HG03457 (cell line): ENCODE measurements around the gene GRAP.

Experiments used
- ATAC-seq: cut with Tn5 transposase; IDR thresholded peaks from one replicate; pipeline ENCODE4 v1.9.1; 2021; ENCODE audit warnings: moderate number of reproducible peaks; ENCODE audit not compliant: unreplicated experiment

Gene GRAP

DNA sequence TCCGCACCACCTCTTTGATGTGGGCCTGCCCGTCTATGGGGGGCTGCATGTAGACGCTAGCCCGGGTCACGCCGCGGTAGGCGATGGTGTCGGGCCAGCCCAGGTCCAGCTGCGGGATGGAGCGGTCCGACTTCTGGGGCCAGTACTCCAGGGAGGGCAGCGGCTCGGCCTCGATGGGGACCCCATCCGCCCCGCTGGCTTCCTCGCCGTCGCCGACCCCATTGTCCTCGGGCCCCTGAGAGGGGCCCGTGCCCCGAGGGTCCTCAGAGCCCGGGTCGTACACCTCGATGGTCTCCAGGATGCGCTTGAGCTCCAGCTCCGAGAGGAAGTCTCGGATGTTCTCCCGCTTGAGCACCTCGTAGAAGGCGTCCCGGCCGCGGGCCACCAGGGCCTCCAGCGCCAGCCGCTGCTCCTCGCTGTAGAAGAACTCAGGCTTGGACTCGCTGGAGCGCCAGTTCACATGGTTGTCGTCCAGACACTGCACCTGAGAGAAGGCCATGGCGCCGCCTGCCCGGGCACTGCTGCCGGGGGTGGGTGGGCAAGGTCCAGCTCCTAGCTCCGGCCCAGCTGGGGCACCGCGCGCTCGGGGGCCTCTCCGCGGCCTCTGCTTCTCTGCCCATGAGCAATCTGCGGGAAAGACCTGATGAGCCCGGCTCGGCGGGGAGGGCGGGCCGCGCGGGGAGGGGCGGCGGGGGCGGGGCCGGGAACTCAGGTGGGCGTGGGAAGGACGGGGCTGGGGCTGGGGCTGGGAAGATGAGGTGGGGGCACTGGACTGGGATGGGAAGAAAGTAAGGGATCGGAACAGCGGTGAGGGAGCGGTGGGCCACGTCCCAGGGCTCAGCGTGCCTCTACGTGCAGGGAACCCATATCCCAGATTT is 43.0 kb downstream of the GRAP start:
- no peak for ATAC-seq

DNA sequence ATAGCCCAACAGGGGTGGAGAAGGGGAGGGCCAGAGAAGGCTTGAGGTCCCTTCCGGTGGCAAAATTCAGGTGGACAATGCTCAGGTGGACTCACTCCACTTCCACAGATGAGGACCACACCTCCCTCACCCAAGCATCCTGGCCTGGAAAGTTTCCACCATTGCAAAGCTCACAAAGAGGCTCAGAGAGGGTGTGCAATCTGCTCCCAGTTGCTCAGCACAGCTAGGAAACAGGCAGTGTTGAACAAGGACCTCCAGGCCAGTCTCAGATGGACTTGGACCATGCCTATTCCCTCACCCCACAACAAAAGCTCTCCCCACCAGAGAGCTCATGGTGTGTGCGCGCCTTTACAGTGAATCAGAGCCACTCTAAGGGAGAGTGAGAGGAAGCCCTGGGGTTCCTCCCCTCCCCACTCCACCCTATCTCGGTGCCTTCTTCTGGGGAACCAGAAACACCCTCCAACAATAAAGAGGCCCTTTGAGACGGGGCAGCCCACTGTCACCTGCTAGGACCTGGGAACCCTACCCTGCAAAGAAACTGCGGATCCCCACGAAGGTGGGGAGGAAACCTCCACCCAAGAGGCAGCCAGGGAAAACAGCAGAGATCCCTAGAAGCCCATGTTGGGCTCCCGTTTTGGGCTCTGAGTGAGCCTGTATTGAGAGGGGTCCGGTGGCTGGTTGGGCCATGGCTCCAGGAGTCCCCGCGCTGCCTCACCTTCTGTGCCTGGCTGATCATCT is 43.8 kb downstream of the GRAP start:
- ATAC-seq, result no peak

DNA sequence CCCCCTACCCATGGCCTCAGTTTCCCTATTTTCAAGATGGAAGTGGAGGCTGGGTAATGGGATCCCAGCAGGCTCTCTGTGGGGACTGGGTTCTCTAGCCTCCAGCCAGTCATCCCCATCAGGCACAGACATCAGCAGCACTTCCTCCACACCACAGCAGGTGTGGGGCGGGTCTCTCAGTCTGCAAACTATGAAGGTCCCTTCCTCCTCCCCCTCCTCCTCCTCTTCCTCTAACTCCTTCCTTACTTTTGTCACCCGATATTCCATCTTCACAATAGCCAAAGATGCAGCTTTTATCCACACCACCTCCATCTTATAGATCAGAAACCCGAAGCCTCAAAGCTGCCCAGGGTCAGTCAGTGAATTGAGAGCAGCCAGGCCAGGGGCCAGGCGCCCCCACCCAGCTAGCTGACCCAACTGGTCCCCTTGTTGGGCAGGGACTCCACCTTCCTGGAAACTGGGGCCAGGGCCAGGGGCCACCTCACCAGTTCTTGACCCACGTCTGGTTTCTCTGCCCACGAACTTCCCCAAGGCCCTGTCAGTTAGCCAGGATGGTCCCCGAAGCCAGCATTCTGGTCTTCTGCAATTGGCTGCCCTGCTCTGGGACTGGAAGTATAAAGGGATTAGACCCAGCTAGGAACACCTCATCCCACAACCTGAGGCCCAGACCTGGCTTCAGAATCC is 44.7 kb downstream of the GRAP start:
- no peak for ATAC-seq

DNA sequence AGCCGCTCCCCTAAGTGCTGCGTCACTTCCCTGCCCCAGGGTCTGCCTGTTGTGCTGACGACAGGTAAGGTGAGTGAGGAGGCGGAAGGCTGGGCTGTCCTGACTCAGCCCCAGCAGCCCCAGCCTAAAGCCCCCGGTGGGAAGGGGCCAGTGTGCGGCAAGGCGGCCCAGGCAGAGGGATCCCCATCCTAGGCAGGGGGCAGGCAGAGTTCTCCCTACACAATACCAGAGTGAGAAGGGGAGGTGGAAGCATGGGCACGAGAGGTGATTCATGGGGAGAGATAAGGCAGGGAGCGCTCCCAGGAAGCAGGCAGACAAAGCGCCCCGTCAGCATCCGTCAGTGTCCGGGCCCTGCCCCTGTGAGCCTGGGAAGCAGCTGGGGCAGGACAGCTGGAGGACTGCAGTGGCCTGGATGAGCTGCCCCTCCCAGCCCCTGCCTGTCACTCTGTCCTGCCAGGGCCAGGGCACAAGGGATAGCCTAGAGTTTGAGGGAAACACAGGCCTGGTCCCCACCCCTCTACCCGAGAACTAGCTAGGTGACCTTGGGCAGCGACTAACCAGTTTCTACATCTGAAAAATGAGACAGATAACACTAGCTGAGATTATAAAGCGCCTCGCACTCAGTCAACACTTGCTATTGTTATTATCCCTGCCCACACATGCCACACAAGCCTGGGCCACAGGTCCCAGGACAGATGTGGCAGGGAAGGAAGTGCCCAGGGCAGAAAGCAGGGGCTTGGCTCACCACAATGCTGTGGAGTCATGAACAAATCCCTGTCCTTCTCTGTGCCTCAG is 46.0 kb downstream of the GRAP start:
- no peak for ATAC-seq

DNA sequence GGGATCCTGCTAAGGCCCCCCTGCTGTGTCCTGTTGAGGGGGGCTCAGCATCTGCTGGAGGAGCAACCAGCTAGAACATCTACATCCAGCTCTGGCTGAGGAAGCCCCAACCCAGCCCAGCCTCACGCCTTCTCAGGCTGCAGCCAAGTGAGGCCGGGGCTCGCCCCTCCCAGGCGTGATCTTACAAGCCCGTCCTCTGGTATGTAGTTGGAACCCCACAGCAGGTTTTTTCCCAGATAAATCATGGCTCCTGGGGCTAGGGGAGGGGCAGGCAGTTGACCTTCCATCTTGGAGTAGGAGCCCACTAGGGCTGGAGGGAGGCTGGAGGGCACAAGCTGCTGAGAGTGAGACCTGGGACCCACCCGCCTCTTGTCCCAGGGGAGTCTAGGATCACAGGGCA is 46.8 kb downstream of the GRAP start:
- no peak for ATAC-seq

DNA sequence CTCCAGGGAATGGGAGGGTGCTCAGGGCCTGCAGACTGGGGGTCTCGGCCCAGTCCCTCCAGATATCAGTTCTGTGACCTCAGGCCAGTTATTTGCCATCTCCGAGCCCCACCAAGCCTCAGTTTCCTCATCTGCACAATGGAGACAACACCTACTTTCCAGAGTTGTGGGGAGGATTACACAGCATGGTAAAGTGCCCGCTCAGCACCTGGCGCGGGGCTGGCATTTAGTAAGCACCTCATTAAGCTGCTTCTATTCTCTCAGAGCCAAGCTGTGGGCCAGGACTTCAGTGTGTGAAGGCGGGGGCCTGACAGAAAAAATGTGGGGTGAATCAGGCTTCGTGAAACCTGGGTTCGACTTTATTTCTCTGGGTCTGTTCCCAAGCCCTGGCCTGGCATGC is 47.4 kb downstream of the GRAP start:
- ATAC-seq, result no peak

DNA sequence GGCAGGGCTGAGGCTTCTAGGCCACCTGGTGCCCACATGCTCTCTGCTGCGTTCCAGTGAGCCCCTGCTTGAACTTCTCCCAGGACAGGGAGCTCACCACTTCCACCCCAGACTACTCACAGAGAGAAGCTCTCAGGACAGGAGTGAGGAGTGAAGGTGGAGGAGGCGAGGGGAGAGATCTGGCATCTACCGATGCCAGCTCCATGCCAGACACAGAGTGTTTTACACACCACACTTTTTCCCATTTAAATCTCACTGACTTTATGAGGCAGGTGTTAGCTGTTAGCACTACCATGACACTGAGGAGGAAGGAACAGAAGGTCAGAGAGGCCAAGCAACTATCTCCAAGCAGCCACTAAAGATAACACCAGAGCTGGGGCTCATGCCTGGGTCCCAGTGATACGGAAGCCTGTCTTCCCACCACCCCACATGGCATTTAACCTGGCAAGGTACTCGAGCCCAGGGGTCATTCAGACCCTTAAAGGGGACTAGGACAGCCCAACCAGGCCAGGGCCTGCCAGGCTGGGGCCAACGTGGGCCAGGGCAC is 49.0 kb downstream of the GRAP start:
- ATAC-seq, result no peak

DNA sequence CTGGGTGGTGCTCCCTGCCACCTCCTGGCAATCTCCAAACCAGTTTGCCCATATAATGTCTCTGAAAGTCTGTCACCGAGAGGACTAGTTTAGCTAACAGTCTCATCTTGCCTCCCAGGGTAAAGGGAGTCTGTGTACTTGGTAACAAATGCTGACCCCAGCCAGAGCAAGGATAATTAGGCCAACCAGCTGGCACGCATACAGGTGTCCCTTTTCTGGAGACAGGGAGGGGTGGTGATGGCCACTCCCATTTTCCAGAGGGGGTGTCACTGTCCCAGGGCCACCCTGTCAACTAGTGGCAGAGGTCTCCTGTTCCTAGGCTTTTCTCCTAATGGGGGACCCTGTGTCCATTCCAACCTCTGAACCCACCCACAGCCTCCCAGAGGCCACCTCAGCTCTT is 50.3 kb downstream of the GRAP start:
- no peak for ATAC-seq

DNA sequence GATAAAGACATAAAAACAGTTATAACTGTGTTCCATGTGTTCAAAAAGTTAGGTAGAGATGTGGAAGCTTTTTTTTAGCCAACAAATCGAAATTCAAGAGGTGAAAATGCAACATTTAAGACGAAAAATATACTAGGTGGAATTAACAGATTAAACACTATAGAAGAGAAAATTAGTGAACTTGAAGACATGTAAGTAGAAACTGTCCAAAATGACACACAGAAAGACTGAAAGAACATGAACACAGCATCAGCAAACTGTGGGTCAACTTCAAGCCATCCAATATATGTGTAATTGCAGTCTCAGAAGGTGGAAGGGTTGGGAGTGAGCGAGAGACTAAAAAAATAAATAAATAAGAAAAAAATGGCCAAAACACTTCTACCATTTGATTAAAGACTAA is 51.5 kb downstream of the GRAP start:
- no peak for ATAC-seq

DNA sequence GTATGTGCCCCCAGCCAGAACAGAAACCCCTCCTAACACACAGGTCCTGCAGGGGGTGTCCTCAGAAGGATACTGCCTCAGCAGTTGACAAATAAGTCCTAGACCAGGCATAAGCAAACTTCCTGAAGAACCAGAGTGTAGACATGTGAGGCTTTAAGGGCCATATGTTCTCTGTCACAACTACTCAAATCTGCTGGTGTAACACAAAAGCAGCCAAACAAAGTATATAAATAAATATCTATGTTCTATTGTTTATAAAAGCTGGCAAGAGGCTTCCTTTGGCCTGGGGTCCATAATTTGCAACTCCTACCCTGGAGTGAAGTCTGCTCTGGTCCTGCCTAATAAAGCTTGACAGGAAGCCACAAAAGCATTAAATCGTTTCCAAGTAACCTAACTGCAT is 52.1 kb downstream of the GRAP start:
- ATAC-seq, result no peak

DNA sequence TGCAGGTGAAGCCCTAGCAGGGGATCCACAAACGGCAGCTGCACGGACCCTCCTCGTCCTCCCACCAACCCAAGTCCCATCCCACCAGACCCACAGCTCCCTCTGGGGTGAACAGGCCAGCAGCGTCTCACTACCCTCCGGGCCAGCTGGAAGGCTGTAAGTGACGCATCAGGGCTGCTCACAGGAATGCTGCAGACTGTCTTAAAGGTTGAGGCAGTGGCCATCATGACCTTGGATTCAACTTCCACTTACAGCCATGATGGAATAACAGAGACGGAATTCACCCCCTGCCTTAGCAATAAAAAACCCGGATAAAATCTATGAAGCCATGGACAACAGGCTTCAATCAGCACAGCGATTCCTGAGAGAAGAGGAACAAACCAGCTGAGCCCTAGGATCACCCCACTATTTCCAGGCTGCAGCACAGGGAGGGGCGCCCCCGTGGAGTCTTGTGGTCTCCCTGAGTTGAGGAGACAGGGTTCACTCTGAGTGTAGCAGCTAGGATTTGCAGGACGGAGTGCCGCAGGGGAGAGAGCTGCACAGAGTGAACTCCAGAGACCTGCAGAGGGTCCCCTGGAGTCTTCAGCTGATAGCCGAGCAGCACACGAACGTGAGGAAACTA is 52.7 kb downstream of the GRAP start:
- no peak for ATAC-seq

DNA sequence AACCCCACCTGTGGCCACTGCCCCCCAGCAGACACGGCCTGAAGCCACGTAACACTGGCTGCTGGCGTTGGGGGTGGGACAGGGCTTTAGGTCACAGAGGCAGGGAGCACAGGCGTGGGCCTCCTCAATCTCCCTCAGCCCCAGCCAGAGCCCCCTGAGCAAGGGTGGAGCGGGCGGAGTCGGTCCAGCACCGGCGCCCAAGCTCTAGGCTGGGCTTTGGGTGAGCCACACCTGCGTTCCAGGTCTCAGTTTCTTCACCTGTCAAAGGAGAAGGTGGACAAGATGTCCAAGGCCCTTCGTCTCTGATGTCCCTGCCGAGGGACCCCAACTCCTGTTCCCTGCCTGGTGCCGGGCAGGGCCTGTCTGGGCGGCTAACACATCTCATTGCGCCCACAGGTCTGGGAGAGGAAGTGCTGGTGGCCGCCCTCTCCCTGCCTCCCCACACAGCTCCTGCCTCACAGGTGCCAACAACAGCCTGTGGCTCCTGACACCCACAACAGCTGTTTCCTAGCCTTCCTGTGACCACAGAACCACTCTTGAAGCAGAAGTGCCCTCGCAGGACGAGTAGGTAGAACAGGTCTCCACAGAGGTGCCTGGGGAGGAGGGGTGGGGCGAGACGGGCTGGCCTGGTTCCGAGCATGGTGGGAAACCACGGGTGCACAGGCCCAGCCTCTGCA is 54.2 kb downstream of the GRAP start:
- ATAC-seq, result no peak

DNA sequence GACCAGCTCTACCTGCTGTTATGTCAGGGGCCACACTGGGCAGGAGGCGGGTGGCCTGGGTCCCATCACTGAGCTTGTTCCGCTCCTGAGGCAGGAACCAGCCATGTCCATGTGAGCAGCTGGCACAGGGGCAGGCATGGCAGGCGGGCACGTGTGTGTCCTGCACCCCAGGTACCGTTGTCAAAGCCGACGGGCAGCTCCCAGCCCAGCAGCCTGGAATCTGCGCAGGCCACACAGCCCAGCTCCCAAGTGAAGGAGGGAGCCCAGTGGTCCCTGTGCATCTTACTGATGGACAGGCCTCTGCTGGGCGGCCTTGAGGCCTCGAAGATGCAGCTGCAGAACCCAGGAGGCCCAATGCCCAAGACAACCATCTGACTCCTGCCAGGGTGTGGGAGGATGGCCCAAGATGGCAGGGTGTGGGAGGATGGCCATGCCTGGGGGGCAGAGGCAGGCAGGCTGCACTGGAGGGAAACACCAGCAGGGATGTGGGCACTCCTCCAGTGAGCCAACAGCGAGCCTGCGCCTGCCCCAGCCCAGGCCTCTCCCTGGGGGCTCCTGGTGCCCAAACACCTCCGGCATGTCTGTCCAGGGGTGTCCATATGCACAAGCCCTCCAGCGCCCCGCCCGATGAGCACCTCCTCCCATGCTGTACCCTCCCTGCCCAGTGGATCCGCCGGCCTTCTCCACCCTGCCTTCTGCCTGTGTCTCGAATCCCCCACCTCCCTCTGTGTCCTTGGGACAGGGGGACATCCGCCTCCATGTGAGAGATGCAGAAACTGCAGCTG is 55.0 kb downstream of the GRAP start:
- no peak for ATAC-seq

DNA sequence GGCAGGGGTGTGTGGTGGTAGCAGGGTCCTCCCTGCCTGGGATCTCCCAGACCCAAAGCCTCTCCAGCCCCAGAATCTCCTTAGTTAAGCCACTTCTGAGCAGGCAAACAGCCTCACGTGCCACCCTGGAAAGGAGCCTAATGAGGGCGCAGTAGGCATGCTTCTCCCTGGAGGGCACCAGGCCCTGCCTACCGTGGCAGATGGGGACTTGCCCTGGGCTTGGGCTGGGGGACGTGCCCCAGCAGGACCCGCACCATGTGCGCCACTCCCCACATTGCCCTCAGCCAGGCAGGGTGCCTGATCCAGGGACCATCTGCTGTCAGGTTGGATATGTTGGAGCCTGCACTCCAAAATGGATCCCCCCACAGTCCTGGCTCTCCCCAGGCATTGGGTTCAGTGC is 56.4 kb downstream of the GRAP start:
- ATAC-seq, result no peak

DNA sequence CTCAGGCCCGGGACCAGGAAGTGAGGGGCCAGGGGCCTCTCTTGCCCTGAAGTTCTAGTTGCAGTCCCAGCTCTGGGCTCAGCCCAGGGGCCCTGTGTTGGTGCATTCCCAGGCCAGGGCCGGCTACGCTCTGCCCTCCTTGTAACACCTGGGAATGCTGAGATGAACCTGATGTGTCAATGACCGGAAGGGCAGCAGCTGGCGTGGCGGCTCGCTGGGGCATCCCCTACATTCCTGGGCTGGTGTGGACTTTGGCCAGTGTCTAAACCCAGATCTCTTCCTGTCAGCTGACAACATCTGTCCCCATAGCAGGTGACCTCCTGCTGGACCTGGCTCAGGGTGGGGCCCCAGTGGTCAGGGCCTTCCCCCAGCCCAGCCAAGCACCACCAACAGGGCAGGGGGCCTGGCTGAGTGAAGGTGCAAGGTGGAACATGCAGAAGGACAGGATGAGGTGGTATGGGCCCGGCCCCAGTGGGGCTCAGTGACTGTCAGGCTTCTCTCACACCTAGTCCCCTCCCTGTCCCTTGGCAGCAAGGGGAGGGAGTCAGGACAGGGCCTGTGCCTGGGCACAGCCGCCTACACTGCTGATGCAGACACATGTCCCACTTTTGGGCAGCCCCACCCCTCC is 58.1 kb downstream of the GRAP start:
- no peak for ATAC-seq

DNA sequence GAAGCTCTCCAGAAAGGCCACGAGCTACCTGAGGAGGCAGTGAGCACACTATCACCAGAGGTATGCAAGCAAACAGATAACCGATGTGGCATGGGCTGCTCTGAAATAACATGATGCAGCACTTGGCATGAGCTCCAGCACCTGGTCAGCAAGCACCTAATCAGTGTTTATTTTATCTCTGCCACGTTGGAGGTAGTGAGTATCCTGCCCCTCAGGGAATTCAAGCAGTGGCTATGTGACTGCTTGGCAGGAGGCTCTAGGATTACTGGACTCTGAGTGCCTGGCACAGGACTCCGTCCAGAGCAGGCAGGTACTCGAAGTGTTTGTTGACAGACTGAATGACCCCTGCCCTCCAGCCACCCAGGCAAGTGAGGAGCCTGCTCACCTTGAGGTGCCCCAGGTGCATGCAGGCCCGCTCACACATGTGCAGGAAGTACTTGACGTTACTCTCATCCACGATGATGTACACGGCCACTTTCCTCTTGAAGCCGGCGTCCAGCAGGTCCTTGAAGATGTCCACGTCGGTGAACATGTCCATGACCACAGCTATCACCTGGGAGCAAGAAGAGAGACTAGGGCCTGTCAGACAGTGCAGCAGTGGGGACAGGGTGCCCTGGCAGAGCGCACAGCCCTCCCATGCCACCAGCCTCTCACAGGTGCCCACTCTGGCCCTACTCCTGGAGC is 58.8 kb downstream of the GRAP start:
- ATAC-seq, result no peak

DNA sequence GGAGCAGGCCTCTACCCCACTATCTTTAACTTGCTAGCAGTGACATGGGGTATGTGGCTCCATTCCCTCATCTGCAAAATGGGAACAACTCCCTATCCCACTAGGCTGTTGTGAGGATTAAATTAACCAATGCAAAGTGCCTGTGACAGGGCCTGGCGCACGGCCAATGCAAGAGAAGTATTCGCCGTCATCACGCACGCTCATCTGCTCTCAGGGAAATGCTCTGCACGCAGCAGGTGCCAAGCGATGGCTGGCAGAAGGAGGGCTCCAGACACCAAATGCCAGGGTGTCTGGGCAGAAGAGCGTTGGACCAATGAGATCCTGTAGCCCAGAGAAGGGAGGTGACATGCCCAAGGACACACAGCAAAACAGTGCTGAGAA is 59.5 kb downstream of the GRAP start:
- ATAC-seq, result no peak
